Measurements from ENCODE around the gene SEMA4G.

SEMA4G gene

DNA sequence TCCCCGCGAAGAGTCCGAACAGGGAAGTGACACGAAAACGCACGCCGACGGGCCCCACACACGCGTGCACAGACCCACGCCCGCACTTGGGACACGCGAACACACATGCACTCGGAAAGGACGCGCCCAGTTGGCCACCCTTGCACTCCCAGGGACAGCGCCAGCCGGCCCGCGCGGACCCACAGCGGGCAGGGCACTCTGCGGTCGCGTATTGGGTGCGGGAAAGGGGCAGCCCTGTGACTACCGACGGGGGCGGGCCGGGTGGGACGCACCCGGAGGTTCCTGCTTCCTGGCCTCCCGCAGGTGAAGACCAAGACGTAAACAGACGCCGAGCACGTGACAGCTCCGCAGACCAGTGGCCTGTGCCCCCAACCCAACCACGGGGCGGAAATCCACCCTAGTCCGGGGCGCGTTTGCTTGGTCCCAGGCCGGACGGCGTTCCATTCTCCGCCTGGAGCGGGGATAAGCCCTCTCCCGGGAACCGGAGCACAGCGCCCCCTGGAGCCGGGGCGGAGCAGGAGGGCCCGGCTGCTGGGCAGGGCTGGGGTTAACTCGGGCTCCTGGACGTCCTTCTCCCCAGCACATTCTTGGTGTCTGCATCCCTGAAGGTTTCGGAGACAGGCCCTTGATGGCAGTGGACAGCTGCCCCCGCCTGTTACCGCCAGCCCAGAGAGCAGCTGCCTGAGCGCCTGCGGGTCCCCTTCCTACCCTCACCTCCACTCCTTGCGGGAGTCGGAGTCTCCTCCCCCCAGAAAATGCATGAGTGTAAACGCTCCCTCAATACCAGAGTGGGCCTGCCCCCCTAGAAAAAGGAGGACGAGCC, 28.3 kb downstream of the SEMA4G start:
- Histone ChIP-seq H3K9me3 (no peaks in the 10 kb centered on the region), H3K4me3 (ENCODE audit: low read depth, low read length) (peak overlapping the region; percentile 79), H3K4me1 (peaks cover 17% of the 10 kb centered on the region; the same call in 1 of the 2 replicates), H3K36me3 (peaks cover 21% of the 10 kb centered on the region), H3K27me3 (no peaks in the 10 kb centered on the region)
- TF ChIP-seq, protein P1, sequence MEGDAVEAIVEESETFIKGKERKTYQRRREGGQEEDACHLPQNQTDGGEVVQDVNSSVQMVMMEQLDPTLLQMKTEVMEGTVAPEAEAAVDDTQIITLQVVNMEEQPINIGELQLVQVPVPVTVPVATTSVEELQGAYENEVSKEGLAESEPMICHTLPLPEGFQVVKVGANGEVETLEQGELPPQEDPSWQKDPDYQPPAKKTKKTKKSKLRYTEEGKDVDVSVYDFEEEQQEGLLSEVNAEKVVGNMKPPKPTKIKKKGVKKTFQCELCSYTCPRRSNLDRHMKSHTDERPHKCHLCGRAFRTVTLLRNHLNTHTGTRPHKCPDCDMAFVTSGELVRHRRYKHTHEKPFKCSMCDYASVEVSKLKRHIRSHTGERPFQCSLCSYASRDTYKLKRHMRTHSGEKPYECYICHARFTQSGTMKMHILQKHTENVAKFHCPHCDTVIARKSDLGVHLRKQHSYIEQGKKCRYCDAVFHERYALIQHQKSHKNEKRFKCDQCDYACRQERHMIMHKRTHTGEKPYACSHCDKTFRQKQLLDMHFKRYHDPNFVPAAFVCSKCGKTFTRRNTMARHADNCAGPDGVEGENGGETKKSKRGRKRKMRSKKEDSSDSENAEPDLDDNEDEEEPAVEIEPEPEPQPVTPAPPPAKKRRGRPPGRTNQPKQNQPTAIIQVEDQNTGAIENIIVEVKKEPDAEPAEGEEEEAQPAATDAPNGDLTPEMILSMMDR (IDR thresholded peaks at IDR 0.05; ENCODE audit: low read depth, low read length): peak; percentile 78
- DNase-seq: peak; percentile 87

DNA sequence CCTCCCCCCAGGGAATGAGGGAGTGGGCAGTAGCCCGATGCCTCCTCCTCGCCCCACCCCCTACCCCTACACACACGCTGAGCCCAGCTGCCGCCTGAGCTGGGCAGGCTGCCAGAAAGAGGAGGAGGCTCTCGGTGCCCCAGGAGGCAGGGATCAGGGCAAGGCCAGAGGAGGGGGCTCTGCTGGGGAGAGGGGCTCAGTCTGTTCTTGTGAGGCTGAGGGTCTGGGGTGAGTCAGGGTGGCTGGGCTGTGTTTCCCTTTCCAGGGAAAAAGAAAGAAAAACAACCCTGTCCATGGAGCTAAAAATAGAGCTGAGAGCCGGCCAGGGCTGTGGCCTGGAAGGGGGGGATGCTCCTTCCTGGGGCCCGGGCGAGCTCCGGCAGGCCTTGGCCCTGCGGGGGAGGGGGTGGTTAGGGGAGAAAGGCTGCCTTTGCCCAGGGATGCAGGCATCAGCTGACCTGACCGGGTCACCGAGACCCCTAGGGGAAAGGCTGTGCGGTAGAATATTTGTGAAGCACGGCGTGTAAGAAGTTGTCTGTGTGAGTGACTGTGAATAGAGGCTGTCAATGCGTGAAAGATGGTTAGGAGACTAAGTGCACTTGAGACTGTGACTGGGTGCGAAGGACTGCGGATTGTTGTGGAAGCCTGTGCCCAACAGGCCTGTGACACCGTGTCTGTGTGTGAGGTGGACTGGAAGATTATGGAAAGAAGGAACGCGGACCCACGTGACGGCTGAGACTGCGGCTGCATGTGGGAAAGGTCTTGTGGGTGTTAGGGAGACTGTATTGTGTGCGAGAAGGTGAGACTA, 29.1 kb downstream of the SEMA4G start:
- Histone ChIP-seq H3K4me3 (ENCODE audit: low read depth, low read length) (peak overlapping the region; percentile 79), H3K9me3 (no peaks in the 10 kb centered on the region), H3K36me3 (peaks cover 22% of the 10 kb centered on the region), H3K4me1 (peaks cover 17% of the 10 kb centered on the region; the same call in 1 of the 2 replicates), H3K27me3 (no peaks in the 10 kb centered on the region)
- peak; percentile 94 for DNase-seq
- TF ChIP-seq, protein P1 (IDR thresholded peaks at IDR 0.05; ENCODE audit: low read depth, low read length): no peak

DNA sequence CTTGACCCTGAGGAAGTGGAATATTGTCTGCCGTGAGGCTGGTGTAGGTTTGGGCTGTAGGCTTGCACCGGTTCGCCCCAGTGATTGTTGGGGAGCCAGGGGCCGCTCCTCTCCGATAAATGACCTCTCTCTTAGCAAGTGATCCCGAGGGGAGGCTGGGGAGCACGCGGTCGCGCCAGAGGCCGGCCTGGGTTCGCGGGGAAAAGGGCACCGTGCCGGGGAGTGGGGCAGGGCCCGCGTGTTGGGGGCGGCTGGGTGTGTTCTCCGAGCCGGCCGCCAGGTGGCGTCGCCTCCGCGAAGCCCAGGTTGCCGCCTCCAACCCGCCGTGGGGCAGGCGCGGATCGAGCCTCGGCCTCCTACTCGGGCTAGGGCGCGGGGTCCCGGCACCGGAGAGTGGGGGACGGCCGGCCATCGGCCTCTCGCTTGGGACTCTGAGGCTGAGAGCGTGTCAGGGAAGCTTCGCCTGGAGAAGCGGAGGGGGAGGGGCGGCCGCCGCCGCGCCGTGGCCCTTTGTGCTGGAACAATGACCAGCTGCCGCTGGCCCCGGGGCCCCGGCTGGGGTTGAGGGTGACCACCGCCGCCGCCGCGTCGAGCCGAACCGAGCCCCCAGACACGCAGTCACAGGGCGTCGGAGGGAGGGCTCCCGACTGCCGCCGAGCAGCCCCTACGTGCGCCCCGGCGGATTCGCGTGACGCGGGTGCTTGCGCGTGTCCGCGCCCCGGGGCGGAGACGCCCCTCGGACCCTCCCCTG, 29.9 kb downstream of the SEMA4G start:
- H3K4me3 ChIP-seq (ENCODE audit: low read depth, low read length): peak overlapping the region; percentile 79
- peak; percentile 86 for DNase-seq
- TF ChIP-seq, protein P1 (IDR thresholded peaks at IDR 0.05; ENCODE audit: low read depth, low read length): peak; percentile 63
- no peaks in the 10 kb centered on the region for H3K27me3 ChIP-seq
- no peaks in the 10 kb centered on the region for H3K9me3 ChIP-seq
- peaks cover 22% of the 10 kb centered on the region for H3K36me3 ChIP-seq
- H3K4me1 ChIP-seq: peaks cover 17% of the 10 kb centered on the region; the same call in 1 of the 2 replicates

DNA sequence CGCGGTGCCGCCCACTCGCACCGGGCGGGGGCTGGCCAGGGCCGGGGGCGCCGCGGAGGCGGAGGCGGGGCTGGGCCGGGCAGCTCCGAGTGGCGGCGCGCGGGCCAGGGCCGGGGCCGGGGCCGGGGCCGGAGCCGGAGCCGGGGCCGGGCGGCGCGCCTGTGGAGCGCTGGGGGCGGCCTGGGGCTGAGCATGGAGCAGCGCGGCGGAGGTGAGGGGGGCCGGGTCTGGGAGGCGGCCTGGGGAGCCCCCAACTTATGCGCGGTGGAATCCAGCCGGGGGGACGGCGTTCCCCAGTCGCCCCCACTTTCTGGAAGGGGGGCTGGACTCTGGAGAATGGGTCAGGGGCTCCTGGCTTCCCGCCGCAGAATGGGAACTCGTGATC, 30.4 kb downstream of the SEMA4G start, which contains the start of gene LZTS2:
TSS of gene LZTS2 (plus strand) at position 67 of the 385 bp plus-strand sequence. CDS start 2,731 bp downstream, outside the sequence.
- TF ChIP-seq, protein P1 (IDR thresholded peaks at IDR 0.05; ENCODE audit: low read depth, low read length): no peak
- Histone ChIP-seq H3K27me3 (no peaks in the 10 kb centered on the region), H3K4me3 (ENCODE audit: low read depth, low read length) (peak within 1 kb of the TSS; percentile 79), H3K4me1 (peaks cover 14% of the 10 kb centered on the region; the same call in 1 of the 2 replicates), H3K36me3 (peaks cover 21% of the 10 kb centered on the region), H3K9me3 (no peaks in the 10 kb centered on the region)
- DNase-seq: no peak

DNA sequence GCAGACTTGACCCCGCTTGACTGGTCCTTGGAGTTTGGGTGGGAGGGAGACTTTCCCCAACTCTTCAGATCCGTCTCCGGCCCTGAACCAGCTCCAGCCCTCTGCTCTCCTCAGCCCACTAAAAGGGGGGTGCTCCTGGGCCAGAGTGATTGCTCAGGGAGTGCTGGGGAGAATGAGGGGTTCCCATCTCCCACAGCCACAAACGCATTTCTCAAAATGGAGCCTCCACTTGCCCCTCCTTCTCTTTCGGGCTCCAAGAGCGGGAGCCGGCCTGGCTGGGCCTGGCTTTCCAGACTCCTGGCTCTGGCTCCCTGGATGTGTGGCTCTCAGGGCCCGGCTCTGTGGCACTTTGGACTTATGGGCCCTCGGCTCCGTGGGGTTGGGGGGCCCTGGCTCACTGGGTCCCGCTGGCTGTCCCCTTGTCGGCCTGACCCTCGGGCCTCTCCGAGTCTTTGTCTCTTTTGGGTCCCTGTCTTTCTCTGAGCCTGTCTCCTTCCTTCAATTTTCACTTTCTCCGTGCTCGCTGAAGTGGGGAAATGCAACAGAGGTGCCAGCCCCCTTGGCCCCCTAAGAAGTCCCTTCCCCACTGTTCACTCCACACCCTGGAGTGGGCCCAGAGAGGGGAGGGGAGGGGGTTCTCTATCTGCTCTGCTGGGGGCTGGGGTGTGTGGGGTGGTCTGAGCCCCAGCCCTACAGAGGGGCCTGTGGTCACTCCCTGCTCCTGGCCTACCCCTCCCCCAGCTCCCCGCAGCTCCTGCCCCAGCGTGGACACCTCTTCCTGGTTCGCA, 31.0 kb downstream of the SEMA4G start:
- H3K4me3 ChIP-seq (ENCODE audit: low read depth, low read length): peak overlapping the region; percentile 76
- TF ChIP-seq, protein P1 (IDR thresholded peaks at IDR 0.05; ENCODE audit: low read depth, low read length): no peak
- peaks cover 25% of the 10 kb centered on the region for H3K36me3 ChIP-seq
- H3K27me3 ChIP-seq: no peaks in the 10 kb centered on the region
- peaks cover 13% of the 10 kb centered on the region; the same call in 1 of the 2 replicates for H3K4me1 ChIP-seq
- DNase-seq: peak; percentile 42
- H3K9me3 ChIP-seq: no peaks in the 10 kb centered on the region

Data from BE2C (cell line).